ENCODE results near the gene PTX4.

The PTX4 gene

GRCh38 chr16:1475552-1476114 is 13.1 kb downstream of the PTX4 start:
- H3K4me3 ChIP-seq (ENCODE audit: low read length, poor library complexity, severe bottlenecking) = peak overlapping the region; percentile 80
- no peaks in the 10 kb centered on the region for H4K20me1 ChIP-seq (ENCODE audit: insufficient read depth, low read length, poor library complexity, severe bottlenecking)
- peak overlapping the region; percentile 94 for H3K9ac ChIP-seq (ENCODE audit: low read depth, low read length, poor library complexity, severe bottlenecking)
- no peaks in the 10 kb centered on the region for H3K9me3 ChIP-seq (ENCODE audit: insufficient read depth, low read depth, low read length)
- H3K36me3 ChIP-seq (ENCODE audit: insufficient read depth, low read length) = no peaks in the 10 kb centered on the region
- H2AFZ ChIP-seq (ENCODE audit: low read length) = no peak overlapping the region; the same call in 1 of the 2 replicates
- no peaks in the 10 kb centered on the region for H3K4me1 ChIP-seq (ENCODE audit: insufficient read depth, low read length, poor library complexity, severe bottlenecking)
- peaks cover 7% of the 10 kb centered on the region; the same call in 1 of the 2 replicates for H3K79me2 ChIP-seq (ENCODE audit: insufficient read depth, low read length)
- no peaks in the 10 kb centered on the region for H3K9me2 ChIP-seq (replicated peaks; ENCODE audit: low read depth, low read length)
- H3F3A ChIP-seq (ENCODE audit: low read depth) = no peaks in the 10 kb centered on the region
- peak overlapping the region; percentile 69 for H3K4me2 ChIP-seq (ENCODE audit: low read depth, low read length, poor library complexity, severe bottlenecking)
- no peaks in the 10 kb centered on the region for H3K27me3 ChIP-seq (ENCODE audit: insufficient read depth, low read length, poor library complexity, severe bottlenecking)
- TF ChIP-seq EZH2phosphoT487 (IDR thresholded peaks at IDR 0.05; ENCODE audit: borderline replicate concordance) = no peak
- TF ChIP-seq, protein P1, sequence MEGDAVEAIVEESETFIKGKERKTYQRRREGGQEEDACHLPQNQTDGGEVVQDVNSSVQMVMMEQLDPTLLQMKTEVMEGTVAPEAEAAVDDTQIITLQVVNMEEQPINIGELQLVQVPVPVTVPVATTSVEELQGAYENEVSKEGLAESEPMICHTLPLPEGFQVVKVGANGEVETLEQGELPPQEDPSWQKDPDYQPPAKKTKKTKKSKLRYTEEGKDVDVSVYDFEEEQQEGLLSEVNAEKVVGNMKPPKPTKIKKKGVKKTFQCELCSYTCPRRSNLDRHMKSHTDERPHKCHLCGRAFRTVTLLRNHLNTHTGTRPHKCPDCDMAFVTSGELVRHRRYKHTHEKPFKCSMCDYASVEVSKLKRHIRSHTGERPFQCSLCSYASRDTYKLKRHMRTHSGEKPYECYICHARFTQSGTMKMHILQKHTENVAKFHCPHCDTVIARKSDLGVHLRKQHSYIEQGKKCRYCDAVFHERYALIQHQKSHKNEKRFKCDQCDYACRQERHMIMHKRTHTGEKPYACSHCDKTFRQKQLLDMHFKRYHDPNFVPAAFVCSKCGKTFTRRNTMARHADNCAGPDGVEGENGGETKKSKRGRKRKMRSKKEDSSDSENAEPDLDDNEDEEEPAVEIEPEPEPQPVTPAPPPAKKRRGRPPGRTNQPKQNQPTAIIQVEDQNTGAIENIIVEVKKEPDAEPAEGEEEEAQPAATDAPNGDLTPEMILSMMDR (conservative IDR thresholded peaks at IDR 0.05; ENCODE audit: low read length) = no peak

DNA sequence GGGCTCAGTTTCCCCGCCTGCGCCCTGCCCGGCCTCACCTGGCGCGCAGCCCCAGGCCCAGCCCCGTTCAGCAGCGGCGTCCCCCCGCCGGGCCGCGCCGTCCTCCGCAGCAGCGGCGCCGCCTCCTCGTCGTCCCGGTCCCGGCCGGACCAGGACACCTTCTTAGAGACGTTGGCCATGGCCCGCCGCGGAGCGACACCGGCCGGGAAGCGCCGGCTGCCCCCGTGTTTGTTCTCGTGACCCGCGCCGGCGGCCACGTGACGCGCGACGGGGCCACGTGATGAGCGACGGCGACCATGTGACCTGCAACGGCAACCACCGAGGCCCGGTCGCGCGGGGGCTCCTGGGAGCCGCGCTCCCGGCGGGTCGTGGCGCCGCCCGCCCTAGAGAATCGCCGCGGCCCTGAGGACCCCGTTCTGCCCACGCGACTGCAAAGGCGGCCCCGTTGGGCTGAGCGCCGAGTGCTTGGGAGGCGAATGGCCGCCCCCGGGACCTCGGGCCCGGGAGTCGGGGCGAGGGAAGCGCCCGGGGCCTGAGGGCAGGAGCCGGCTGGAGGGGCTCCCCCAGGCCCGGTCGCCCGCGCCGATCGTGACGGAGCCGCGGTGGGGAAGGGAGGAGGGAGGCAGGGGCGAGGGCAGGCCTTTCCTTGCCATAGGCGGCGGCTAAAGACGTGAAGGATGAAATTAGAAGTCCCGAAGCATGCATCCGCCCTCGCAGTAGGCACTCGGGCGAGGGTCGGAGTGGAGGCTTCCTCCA is 13.8 kb downstream of the PTX4 start, which contains the start of gene CLCN7:
Gene CLCN7 (minus strand): TSS at position 233 of the 756 bp plus-strand sequence. CDS start 54 bp downstream, at position 179.
- Histone ChIP-seq H3K4me1 (ENCODE audit: insufficient read depth, low read length, poor library complexity, severe bottlenecking) (no peaks in the 10 kb centered on the region), H3F3A (ENCODE audit: low read depth) (no peaks in the 10 kb centered on the region), H3K9ac (ENCODE audit: low read depth, low read length, poor library complexity, severe bottlenecking) (peak within 1 kb of the TSS; percentile 94), H3K27me3 (ENCODE audit: insufficient read depth, low read length, poor library complexity, severe bottlenecking) (no peaks in the 10 kb centered on the region), H3K4me2 (ENCODE audit: low read depth, low read length, poor library complexity, severe bottlenecking) (peak within 1 kb of the TSS; percentile 80), H3K36me3 (ENCODE audit: insufficient read depth, low read length) (no peaks in the 10 kb centered on the region), H4K20me1 (ENCODE audit: insufficient read depth, low read length, poor library complexity, severe bottlenecking) (no peaks in the 10 kb centered on the region), H2AFZ (ENCODE audit: low read length) (peak within 1 kb of the TSS; percentile 87), H3K9me3 (ENCODE audit: insufficient read depth, low read depth, low read length) (no peaks in the 10 kb centered on the region), H3K79me2 (ENCODE audit: insufficient read depth, low read length) (peaks cover 7% of the 10 kb centered on the region; the same call in 1 of the 2 replicates), H3K9me2 (replicated peaks; ENCODE audit: low read depth, low read length) (no peaks in the 10 kb centered on the region), H3K4me3 (ENCODE audit: low read length, poor library complexity, severe bottlenecking) (peak within 1 kb of the TSS; percentile 80)
- no peak for TF ChIP-seq EZH2phosphoT487 (IDR thresholded peaks at IDR 0.05; ENCODE audit: borderline replicate concordance)
- TF ChIP-seq, protein P1 (conservative IDR thresholded peaks at IDR 0.05; ENCODE audit: low read length) = no peak

DNA sequence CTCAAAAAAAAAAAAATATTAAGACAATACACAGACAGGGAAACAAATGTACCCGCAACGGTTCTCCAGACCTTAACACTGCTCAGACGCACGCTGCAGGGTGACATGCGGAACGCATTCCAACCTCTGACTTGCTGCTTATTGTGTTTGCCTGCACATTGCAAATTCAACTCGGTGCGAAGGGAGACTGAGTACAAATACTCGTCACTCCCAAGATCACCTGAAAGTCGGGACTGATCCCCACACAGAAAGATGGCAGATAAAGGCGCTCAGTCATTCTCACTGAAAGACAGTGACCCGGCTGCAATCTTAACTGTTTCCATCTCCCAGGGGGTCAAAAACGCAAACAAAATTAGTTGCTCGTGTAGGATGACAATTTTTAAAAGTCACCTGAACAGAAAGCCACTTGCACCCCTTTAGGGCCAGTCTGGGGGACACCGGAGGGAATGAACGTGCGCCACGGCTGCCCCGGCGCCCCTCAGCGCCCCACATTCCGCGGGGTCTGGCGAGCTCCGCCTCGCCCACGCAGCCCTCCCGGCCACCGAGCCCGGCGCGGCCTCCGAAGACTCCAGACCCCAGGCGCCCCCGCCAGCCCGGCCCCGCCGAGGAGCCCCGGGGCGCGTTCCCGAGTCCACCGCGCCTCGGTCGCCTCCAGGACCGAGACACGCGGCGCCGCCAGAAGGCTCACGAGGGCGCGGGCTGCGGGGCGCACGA is 14.5 kb downstream of the PTX4 start:
- Histone ChIP-seq H3F3A (ENCODE audit: low read depth) (no peaks in the 10 kb centered on the region), H3K36me3 (ENCODE audit: insufficient read depth, low read length) (no peaks in the 10 kb centered on the region), H4K20me1 (ENCODE audit: insufficient read depth, low read length, poor library complexity, severe bottlenecking) (no peaks in the 10 kb centered on the region), H3K9ac (ENCODE audit: low read depth, low read length, poor library complexity, severe bottlenecking) (peak overlapping the region; percentile 61), H2AFZ (ENCODE audit: low read length) (no peak overlapping the region; the same call in 1 of the 2 replicates), H3K4me1 (ENCODE audit: insufficient read depth, low read length, poor library complexity, severe bottlenecking) (no peaks in the 10 kb centered on the region), H3K27me3 (ENCODE audit: insufficient read depth, low read length, poor library complexity, severe bottlenecking) (no peaks in the 10 kb centered on the region), H3K9me2 (replicated peaks; ENCODE audit: low read depth, low read length) (no peaks in the 10 kb centered on the region), H3K9me3 (ENCODE audit: insufficient read depth, low read depth, low read length) (no peaks in the 10 kb centered on the region), H3K4me3 (ENCODE audit: low read length, poor library complexity, severe bottlenecking) (peak overlapping the region; percentile 80), H3K4me2 (ENCODE audit: low read depth, low read length, poor library complexity, severe bottlenecking) (peak overlapping the region; percentile 80), H3K79me2 (ENCODE audit: insufficient read depth, low read length) (peaks cover 7% of the 10 kb centered on the region; the same call in 1 of the 2 replicates)
- TF ChIP-seq, protein P1 (conservative IDR thresholded peaks at IDR 0.05; ENCODE audit: low read length) = no peak
- TF ChIP-seq EZH2phosphoT487 (IDR thresholded peaks at IDR 0.05; ENCODE audit: borderline replicate concordance) = no peak
